ENCODE results near the gene DIS3L2. TPM values are rescaled to one million over a fixed set of nuclear protein-coding genes. Genes with fewer than 3 reads are reported as not detected.
"Not testable (repeated sequence)": the region's sequence is repeated elsewhere in the genome, so short reads cannot be mapped to it uniquely, and the experiment has no call there.

DIS3L2 gene
- total RNA-seq, 4 donors from 2014 or later, result 13.3 to 31.0 (median 23.6) TPM

- Histone ChIP-seq H3K4me1 (no peaks in the 10 kb centered on the region), H3K27me3 (no peaks in the 10 kb centered on the region), H3K36me3 (no peaks in the 10 kb centered on the region), H3K9me3 (no peaks in the 10 kb centered on the region), H3K4me3 (no peak overlapping the region), H3K27ac (no peak overlapping the region)
- WGBS, 2 donors (ENCODE audit: low coverage in 1 of 2), result 93% methylated on average over 1 of the region's 1 CpG
- no peak for TF ChIP-seq EP300 (IDR thresholded peaks at IDR 0.05)
- no peak for TF ChIP-seq POLR2A (IDR thresholded peaks at IDR 0.05)
- TF ChIP-seq CTCF (IDR thresholded peaks at IDR 0.05), result no peak
- TF ChIP-seq POLR2AphosphoS5 (IDR thresholded peaks at IDR 0.05), result no peak
- no peak for ATAC-seq
These were observed 150.0 kb downstream of the DIS3L2 start for GRCh38 chr2:232111551-232111950.

- WGBS, 2 donors (ENCODE audit: low coverage in 1 of 2), result 80% methylated on average over 1 of the region's 1 CpG
- Histone ChIP-seq H3K27me3 (no peaks in the 10 kb centered on the region), H3K27ac (no peak overlapping the region), H3K36me3 (no peaks in the 10 kb centered on the region), H3K4me1 (no peaks in the 10 kb centered on the region), H3K4me3 (no peak overlapping the region), H3K9me3 (no peaks in the 10 kb centered on the region)
- no peak for ATAC-seq
- no peak for TF ChIP-seq CTCF (IDR thresholded peaks at IDR 0.05)
- no peak for TF ChIP-seq POLR2A (IDR thresholded peaks at IDR 0.05)
- TF ChIP-seq POLR2AphosphoS5 (IDR thresholded peaks at IDR 0.05), result no peak
These were observed 152.3 kb downstream of the DIS3L2 start for GRCh38 chr2:232113821-232114220.

GRCh38 chr2:232115728-232116361 lies 154.3 kb downstream of the DIS3L2 start:
- not testable (repeated sequence) for ATAC-seq, H3K9me3 ChIP-seq, H3K27ac ChIP-seq, H3K4me3 ChIP-seq, H3K36me3 ChIP-seq, H3K27me3 ChIP-seq, H3K4me1 ChIP-seq
- 87 to 94% methylated on average over 3 to 6 of the region's 6 CpGs for WGBS, 2 donors (ENCODE audit: low coverage in 1 of 2)

- 50 to 94% methylated on average over 2 to 3 of the region's 3 CpGs for WGBS, 2 donors (ENCODE audit: low coverage in 1 of 2)
- TF ChIP-seq POLR2A (IDR thresholded peaks at IDR 0.05) (no peak), EP300 (IDR thresholded peaks at IDR 0.05) (no peak), POLR2AphosphoS5 (IDR thresholded peaks at IDR 0.05) (no peak), CTCF (IDR thresholded peaks at IDR 0.05) (no peak)
- H3K9me3 ChIP-seq, result no peaks in the 10 kb centered on the region
- H3K27ac ChIP-seq, result no peak overlapping the region
- H3K27me3 ChIP-seq, result no peaks in the 10 kb centered on the region
- no peak overlapping the region for H3K4me3 ChIP-seq
- no peaks in the 10 kb centered on the region for H3K36me3 ChIP-seq
- H3K4me1 ChIP-seq, result no peaks in the 10 kb centered on the region
- ATAC-seq, result no peak
These were observed 155.3 kb downstream of the DIS3L2 start for GRCh38 chr2:232116852-232117251.

GRCh38 chr2:232117413-232117812 lies 155.9 kb downstream of the DIS3L2 start:
- Histone ChIP-seq H3K27ac (no peak overlapping the region), H3K9me3 (no peaks in the 10 kb centered on the region), H3K36me3 (no peaks in the 10 kb centered on the region), H3K27me3 (no peaks in the 10 kb centered on the region), H3K4me3 (no peak overlapping the region), H3K4me1 (no peaks in the 10 kb centered on the region)
- 87 to 97% methylated on average over 3 of the region's 3 CpGs for WGBS, 2 donors (ENCODE audit: low coverage in 1 of 2)
- TF ChIP-seq POLR2A (IDR thresholded peaks at IDR 0.05) (no peak), EP300 (IDR thresholded peaks at IDR 0.05) (no peak), POLR2AphosphoS5 (IDR thresholded peaks at IDR 0.05) (no peak)
- ATAC-seq, result no peak

GRCh38 chr2:232120911-232121310 lies 159.4 kb downstream of the DIS3L2 start:
- H3K27me3 ChIP-seq, result no peaks in the 10 kb centered on the region
- H3K4me1 ChIP-seq, result no peaks in the 10 kb centered on the region
- H3K9me3 ChIP-seq, result no peaks in the 10 kb centered on the region
- ATAC-seq, result no peak
- TF ChIP-seq POLR2AphosphoS5 (IDR thresholded peaks at IDR 0.05), result no peak
- no peak overlapping the region for H3K27ac ChIP-seq
- H3K36me3 ChIP-seq, result no peaks in the 10 kb centered on the region
- no peak overlapping the region for H3K4me3 ChIP-seq
